ENCODE data around the gene ADGRL4. TPM values are rescaled to one million over a fixed set of nuclear protein-coding genes. Genes with fewer than 3 reads are reported as not detected.
"Not testable (repeated sequence)": the region's sequence is repeated elsewhere in the genome, so short reads cannot be mapped to it uniquely, and the experiment has no call there.

ADGRL4 gene
- total RNA-seq, 2 experiments from 2014 or later = not detected

DNA sequence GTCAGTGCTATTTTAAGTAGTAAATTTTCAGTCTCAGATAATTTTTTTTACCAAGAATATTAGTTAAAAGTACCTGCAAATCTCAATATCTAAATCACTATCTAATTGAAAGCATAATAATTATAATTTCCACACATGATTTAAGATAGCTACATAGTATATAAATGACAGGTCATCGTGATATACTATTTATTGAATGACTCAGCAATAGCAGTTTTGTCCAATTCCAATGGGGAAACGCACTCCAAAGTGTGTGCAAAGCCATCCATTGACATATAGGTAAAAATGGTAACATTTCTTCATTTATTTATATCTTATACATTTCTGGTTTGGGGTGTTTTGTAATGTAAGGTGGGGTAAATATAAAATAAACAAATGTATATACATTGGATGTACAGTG, 19.5 kb downstream of the ADGRL4 start:
- Mint-ChIP-seq H3K4me3 (no peak overlapping the region), H3K36me3 (ENCODE audit: low read depth) (no peaks in the 10 kb centered on the region), H3K27me3 (no peaks in the 10 kb centered on the region)

DNA sequence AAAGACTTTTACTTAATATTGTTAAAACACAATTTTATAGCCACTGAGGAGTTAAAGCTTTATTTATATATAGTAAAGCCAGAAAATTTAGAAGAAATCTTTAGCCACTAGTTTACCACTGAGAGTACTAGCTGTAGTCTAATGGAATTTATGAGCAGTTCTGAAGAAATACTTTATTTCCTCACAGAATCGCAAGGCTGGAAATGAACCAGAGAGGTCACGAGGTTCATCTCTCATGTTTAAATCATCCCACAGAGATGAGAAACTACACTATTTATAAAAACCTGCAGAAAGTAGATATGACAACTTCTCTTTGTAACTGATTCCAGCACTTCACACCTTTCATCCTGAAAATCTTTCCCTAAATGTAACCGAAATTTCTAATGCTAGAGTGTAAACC, 26.0 kb downstream of the ADGRL4 start:
- Histone ChIP-seq H3K4me1 (ENCODE audit: insufficient read depth, low read length) (no peaks in the 10 kb centered on the region), H3K27ac (ENCODE audit: low read depth in 1 of 2, low read length in 2 of 2) (no peak overlapping the region), H3K27me3 (ENCODE audit: control insufficient read depth in 1 of 2, insufficient read depth in 2 of 2, low read length in 2 of 2) (no peaks in the 10 kb centered on the region), H3K36me3 (ENCODE audit: insufficient read depth, low read length) (no peaks in the 10 kb centered on the region), H3K9me3 (ENCODE audit: control insufficient read depth in 1 of 2, insufficient read depth in 1 of 2, low read length in 2 of 2) (no peaks in the 10 kb centered on the region), H3K4me3 (ENCODE audit: low read length) (no peak overlapping the region)
- DNase-seq (no peak), ATAC-seq (ENCODE audit: poor library complexity) (no peak)
- Mint-ChIP-seq H3K27me3 (no peaks in the 10 kb centered on the region), H3K36me3 (ENCODE audit: low read depth) (no peaks in the 10 kb centered on the region), H3K4me3 (no peak overlapping the region), H3K27ac (no peak overlapping the region), H3K9me3 (peaks cover 4% of the 10 kb centered on the region), H3K4me1 (ENCODE audit: low read depth) (no peaks in the 10 kb centered on the region)
- TF ChIP-seq, protein P1, sequence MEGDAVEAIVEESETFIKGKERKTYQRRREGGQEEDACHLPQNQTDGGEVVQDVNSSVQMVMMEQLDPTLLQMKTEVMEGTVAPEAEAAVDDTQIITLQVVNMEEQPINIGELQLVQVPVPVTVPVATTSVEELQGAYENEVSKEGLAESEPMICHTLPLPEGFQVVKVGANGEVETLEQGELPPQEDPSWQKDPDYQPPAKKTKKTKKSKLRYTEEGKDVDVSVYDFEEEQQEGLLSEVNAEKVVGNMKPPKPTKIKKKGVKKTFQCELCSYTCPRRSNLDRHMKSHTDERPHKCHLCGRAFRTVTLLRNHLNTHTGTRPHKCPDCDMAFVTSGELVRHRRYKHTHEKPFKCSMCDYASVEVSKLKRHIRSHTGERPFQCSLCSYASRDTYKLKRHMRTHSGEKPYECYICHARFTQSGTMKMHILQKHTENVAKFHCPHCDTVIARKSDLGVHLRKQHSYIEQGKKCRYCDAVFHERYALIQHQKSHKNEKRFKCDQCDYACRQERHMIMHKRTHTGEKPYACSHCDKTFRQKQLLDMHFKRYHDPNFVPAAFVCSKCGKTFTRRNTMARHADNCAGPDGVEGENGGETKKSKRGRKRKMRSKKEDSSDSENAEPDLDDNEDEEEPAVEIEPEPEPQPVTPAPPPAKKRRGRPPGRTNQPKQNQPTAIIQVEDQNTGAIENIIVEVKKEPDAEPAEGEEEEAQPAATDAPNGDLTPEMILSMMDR (IDR thresholded peaks at IDR 0.05) = no peak
- ChIA-PET CTCF (no interaction called here), POLR2A (no interaction called here)
- intact Hi-C loops (cut with DNase I, micrococcal nuclease) = no loop called here

More for the DNA sequence above, 19.5 kb downstream of the ADGRL4 start:
- no peak overlapping the region for H3K27ac ChIP-seq (ENCODE audit: low read depth in 1 of 2, low read length in 2 of 2)
- Mint-ChIP-seq H3K9me3 (no peaks in the 10 kb centered on the region), H3K4me1 (ENCODE audit: low read depth) (no peaks in the 10 kb centered on the region), H3K27ac (no peak overlapping the region)
- ChIA-PET POLR2A (no interaction called here), CTCF (no interaction called here)
- intact Hi-C loops (cut with DNase I, micrococcal nuclease) = no loop called here
- no peak overlapping the region for H3K4me3 ChIP-seq (ENCODE audit: low read length)
- no peaks in the 10 kb centered on the region for H3K27me3 ChIP-seq (ENCODE audit: control insufficient read depth in 1 of 2, insufficient read depth in 2 of 2, low read length in 2 of 2)
- DNase-seq (no peak), ATAC-seq (ENCODE audit: poor library complexity) (no peak)
- no peaks in the 10 kb centered on the region for H3K4me1 ChIP-seq (ENCODE audit: insufficient read depth, low read length)
- H3K36me3 ChIP-seq (ENCODE audit: insufficient read depth, low read length) = no peaks in the 10 kb centered on the region
- TF ChIP-seq, protein P1 (IDR thresholded peaks at IDR 0.05) = no peak
- no peaks in the 10 kb centered on the region for H3K9me3 ChIP-seq (ENCODE audit: control insufficient read depth in 1 of 2, insufficient read depth in 1 of 2, low read length in 2 of 2)

DNA sequence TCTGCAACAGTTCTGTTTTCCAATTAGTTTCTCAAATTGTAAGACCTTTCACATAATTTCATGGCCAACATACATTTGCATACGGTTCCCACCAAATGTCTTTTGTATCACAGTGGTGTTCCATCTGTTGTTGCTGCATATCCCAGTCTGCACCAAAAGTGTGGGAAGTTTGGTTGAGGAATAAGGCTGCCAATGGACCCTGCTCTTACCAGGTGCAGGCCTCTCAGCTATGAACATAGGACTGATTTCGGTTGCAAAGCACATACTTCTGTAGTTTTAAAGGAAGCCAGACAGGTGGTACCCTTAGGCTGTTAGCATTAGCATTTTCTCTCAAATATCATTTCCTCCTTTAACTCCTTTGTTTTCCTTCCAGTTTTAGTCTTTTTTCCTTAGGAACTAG, 33.8 kb downstream of the ADGRL4 start:
- ChIA-PET POLR2A (no interaction called here), CTCF (no interaction called here)
- Mint-ChIP-seq H3K4me1 (ENCODE audit: low read depth) (no peaks in the 10 kb centered on the region), H3K9me3 (no peaks in the 10 kb centered on the region), H3K36me3 (ENCODE audit: low read depth) (no peaks in the 10 kb centered on the region), H3K27me3 (no peaks in the 10 kb centered on the region), H3K27ac (no peak overlapping the region), H3K4me3 (no peak overlapping the region)
- DNase-seq (no peak), ATAC-seq (ENCODE audit: poor library complexity) (no peak)
- TF ChIP-seq, protein P1 (IDR thresholded peaks at IDR 0.05) = no peak
- Histone ChIP-seq H3K4me1 (ENCODE audit: insufficient read depth, low read length) (no peaks in the 10 kb centered on the region), H3K9me3 (ENCODE audit: control insufficient read depth in 1 of 2, insufficient read depth in 1 of 2, low read length in 2 of 2) (no peaks in the 10 kb centered on the region), H3K36me3 (ENCODE audit: insufficient read depth, low read length) (no peaks in the 10 kb centered on the region), H3K4me3 (ENCODE audit: low read length) (no peak overlapping the region), H3K27ac (ENCODE audit: low read depth in 1 of 2, low read length in 2 of 2) (no peak overlapping the region), H3K27me3 (ENCODE audit: control insufficient read depth in 1 of 2, insufficient read depth in 2 of 2, low read length in 2 of 2) (no peaks in the 10 kb centered on the region)
- intact Hi-C loops (cut with DNase I, micrococcal nuclease) = no loop called here

DNA sequence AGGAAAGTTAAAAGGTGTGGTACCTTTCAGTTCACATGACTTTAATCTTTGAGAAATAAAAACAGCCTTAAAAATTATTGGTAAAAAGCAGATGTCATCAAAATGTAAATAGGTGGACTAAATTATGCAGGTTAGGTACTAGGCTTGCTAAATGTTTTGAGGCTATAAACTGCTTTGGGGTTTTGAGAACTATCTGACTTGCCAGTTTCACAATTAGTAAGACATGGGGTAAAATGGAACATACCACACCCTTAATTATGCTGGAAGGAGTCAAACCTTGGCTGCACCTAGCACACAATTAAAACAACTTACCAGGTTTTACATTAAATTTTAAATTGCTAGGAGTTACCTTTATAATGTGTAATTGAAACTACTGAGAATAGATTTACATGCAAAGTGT, 39.4 kb downstream of the ADGRL4 start:
- H3K27ac Mint-ChIP-seq; H3K4me1 ChIP-seq (ENCODE audit: insufficient read depth, low read length); H3K27me3 ChIP-seq (ENCODE audit: control insufficient read depth in 1 of 2, insufficient read depth in 2 of 2, low read length in 2 of 2); H3K27ac ChIP-seq (ENCODE audit: low read depth in 1 of 2, low read length in 2 of 2); intact Hi-C loops (cut with DNase I, micrococcal nuclease); ATAC-seq (ENCODE audit: poor library complexity); H3K36me3 ChIP-seq (ENCODE audit: insufficient read depth, low read length); H3K36me3 Mint-ChIP-seq (ENCODE audit: low read depth); H3K4me3 ChIP-seq (ENCODE audit: low read length); POLR2A ChIA-PET; H3K27me3 Mint-ChIP-seq; H3K9me3 ChIP-seq (ENCODE audit: control insufficient read depth in 1 of 2, insufficient read depth in 1 of 2, low read length in 2 of 2); H3K4me1 Mint-ChIP-seq (ENCODE audit: low read depth); CTCF ChIA-PET; H3K4me3 Mint-ChIP-seq; DNase-seq: not testable (repeated sequence)
- peaks cover 10% of the 10 kb centered on the region for H3K9me3 Mint-ChIP-seq
